NCI-H1048 (cell line): ENCODE results near the gene PDCD4.

Source experiments
- DNase-seq: peaks from one replicate; lab custom pipeline; 2025; lab: John Stamatoyannopoulos, UW

The PDCD4 gene

GRCh38 chr10:110919971-110920881 is 48.5 kb downstream of the PDCD4 start:
- no peak for DNase-seq

- DNase-seq = no peak
Measured at GRCh38 chr10:110923856-110924493, 52.2 kb downstream of the PDCD4 start.

GRCh38 chr10:110927461-110927860 is 55.7 kb downstream of the PDCD4 start:
- no peak for DNase-seq

- no peak for DNase-seq
Measured at GRCh38 chr10:110931769-110932381, 60.1 kb downstream of the PDCD4 start.

- DNase-seq = no peak
Measured at GRCh38 chr10:110932505-110933180, 60.9 kb downstream of the PDCD4 start.

GRCh38 chr10:110936757-110937156 is 65.0 kb downstream of the PDCD4 start:
- DNase-seq = no peak

GRCh38 chr10:110939419-110939818 is 67.7 kb downstream of the PDCD4 start:
- DNase-seq = no peak

- DNase-seq = no peak
Measured at GRCh38 chr10:110944792-110945396, 73.2 kb downstream of the PDCD4 start.

- no peak for DNase-seq
Measured at GRCh38 chr10:110946496-110946895, 74.8 kb downstream of the PDCD4 start.

- DNase-seq = no peak
Measured at GRCh38 chr10:110947061-110947595, 75.4 kb downstream of the PDCD4 start.
